ENCODE results near the gene CTSL. TPM values are rescaled to one million over a fixed set of nuclear protein-coding genes. Genes with fewer than 3 reads are reported as not detected.
"Not testable (repeated sequence)": the region's sequence is repeated elsewhere in the genome, so short reads cannot be mapped to it uniquely, and the experiment has no call there.

Gene CTSL
- total and polyA plus RNA-seq, 2 of the 13 experiments (the other 11 are each of a cell fraction or from before 2014, with no cell fraction given): 78.1 to 113 TPM

DNA sequence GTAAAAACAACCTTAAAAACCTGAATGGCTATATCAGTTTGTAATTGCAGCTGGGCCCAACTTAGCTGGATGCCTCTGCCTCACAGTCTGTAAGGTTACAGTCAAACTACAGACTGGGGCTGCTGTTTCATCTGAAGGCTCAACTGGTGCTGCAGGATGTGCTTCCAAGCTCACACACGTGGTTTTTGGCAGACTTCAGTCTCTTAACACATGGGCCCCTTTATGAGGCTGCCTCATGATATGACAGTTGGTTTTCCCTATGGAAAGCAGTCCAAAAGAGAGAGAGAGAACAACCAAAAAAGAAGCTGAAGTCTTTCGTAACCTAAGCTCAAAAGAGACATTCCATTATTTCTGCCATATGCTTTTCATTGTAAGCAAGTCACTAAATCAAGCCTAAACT, 27.4 kb downstream of the CTSL start:
- Histone ChIP-seq H3K36me3 (replicated peaks in 1 of 2; ENCODE audit: control insufficient read depth in 1 of 2, insufficient read depth in 2 of 2, low read length in 2 of 2) (no peaks in the 10 kb centered on the region), H2AFZ (ENCODE audit: low read length) (no peak overlapping the region), H4K20me1 (ENCODE audit: insufficient read depth, low read length) (no peaks in the 10 kb centered on the region), H3K79me2 (ENCODE audit: insufficient read depth, low read length) (no peaks in the 10 kb centered on the region), H3K9ac (ENCODE audit: insufficient read depth, low read depth, low read length) (no peak overlapping the region), H3K4me2 (ENCODE audit: low read depth, low read length) (no peak overlapping the region), H3K4me1 (ENCODE audit: insufficient read depth, low read length) (peaks cover 5% of the 10 kb centered on the region; the same call in 1 of the 2 replicates), H3K9me3 (ENCODE audit: low read length) (peaks cover 6% of the 10 kb centered on the region; the same call in 1 of the 2 replicates), H3K4me3 (replicated peaks in 1 of 3; ENCODE audit: insufficient read depth in 1 of 3, low read depth in 2 of 3, low read length in 3 of 3) (no peak overlapping the region), H3K27me3 (ENCODE audit: control insufficient read depth in 1 of 2, insufficient read depth in 2 of 2, low read length in 2 of 2) (no peaks in the 10 kb centered on the region), H3K27ac (ENCODE audit: extremely low read length, insufficient read depth, low read length) (no peak overlapping the region)
- in situ Hi-C loops (cut with HindIII; ENCODE audit: extremely low pct_ligation_motif_present, low pct_unique_long_range_greater_than_20kb): no loop called here
- POLR2A ChIA-PET: no interaction called here
- DNase-seq (ENCODE audit: low spot score) (no peak), FAIRE-seq (no peak), ATAC-seq (no peak)
- CTCF ChIA-PET (ENCODE audit: low intra/inter-chr PET ratio, low total read pairs): no interaction called here
- intact Hi-C loops (cut with micrococcal nuclease; ENCODE audit: unreplicated experiment): no loop called here
- no TSS peak for BruUV-seq (replicated peaks)
- TF ChIP-seq ZNF296 (CRISPR knock-in tag; conservative IDR thresholded peaks at IDR 0.05) (no peak), ZNF337 (CRISPR knock-in tag; IDR thresholded peaks at IDR 0.05; ENCODE audit: borderline replicate concordance, low read depth) (no peak), MNT (IDR thresholded peaks at IDR 0.05) (peak; percentile 88), TBX3 (IDR thresholded peaks at IDR 0.05; ENCODE audit: borderline replicate concordance) (no peak)
- WGBS (ENCODE audit: low lambda C conversion rate): 23% methylated on average over 2 of the region's 2 CpGs

DNA sequence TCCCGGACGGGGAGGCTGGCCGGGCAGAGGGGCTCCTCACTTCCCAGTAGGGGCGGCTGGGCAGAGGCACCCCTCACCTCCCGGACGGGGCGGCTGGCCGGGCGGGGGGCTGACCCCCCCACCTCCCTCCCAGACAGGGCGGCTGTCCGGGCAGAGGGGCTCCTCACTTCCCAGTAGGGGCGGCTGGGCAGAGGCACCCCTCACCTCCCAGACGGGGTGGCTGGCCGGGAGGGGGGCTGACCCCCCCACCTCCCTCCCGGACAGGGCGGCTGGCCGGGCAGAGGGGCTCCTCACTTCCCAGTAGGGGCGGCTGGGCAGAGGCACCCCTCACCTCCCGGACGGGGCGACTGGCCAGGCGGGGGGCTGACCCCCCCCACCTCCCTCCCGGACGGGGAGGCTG, 32.4 kb downstream of the CTSL start:
- POLR2A ChIA-PET; H3K4me2 ChIP-seq (ENCODE audit: low read depth, low read length); H4K20me1 ChIP-seq (ENCODE audit: insufficient read depth, low read length); DNase-seq (ENCODE audit: low spot score); in situ Hi-C loops (cut with HindIII; ENCODE audit: extremely low pct_ligation_motif_present, low pct_unique_long_range_greater_than_20kb); H3K4me3 ChIP-seq (replicated peaks in 1 of 3; ENCODE audit: insufficient read depth in 1 of 3, low read depth in 2 of 3, low read length in 3 of 3); CTCF ChIA-PET (ENCODE audit: low intra/inter-chr PET ratio, low total read pairs); H3K9ac ChIP-seq (ENCODE audit: insufficient read depth, low read depth, low read length); intact Hi-C loops (cut with micrococcal nuclease; ENCODE audit: unreplicated experiment); H3K27me3 ChIP-seq (ENCODE audit: control insufficient read depth in 1 of 2, insufficient read depth in 2 of 2, low read length in 2 of 2); H3K79me2 ChIP-seq (ENCODE audit: insufficient read depth, low read length); H2AFZ ChIP-seq (ENCODE audit: low read length); H3K4me1 ChIP-seq (ENCODE audit: insufficient read depth, low read length); FAIRE-seq; H3K27ac ChIP-seq (ENCODE audit: extremely low read length, insufficient read depth, low read length); H3K9me3 ChIP-seq (ENCODE audit: low read length); H3K36me3 ChIP-seq (replicated peaks in 1 of 2; ENCODE audit: control insufficient read depth in 1 of 2, insufficient read depth in 2 of 2, low read length in 2 of 2); ATAC-seq; BruUV-seq (replicated peaks): not testable (repeated sequence)
- 88% methylated on average over 15 of the region's 24 CpGs for WGBS (ENCODE audit: low lambda C conversion rate)
